ENCODE results near the gene TRAF6. TPM values are rescaled to one million over a fixed set of nuclear protein-coding genes. Genes with fewer than 3 reads are reported as not detected.

Gene TRAF6
- total and polyA plus RNA-seq, 2 experiments from 2014 or later, result 4.2 to 10.5 TPM

GRCh38 chr11:36441610-36442208, 68.4 kb downstream of the TRAF6 start:
- Histone ChIP-seq H4K20me1 (replicated peaks; ENCODE audit: insufficient read depth) (no peaks in the 10 kb centered on the region; the same call in 1 of the 2 replicates), H3K79me2 (replicated peaks; ENCODE audit: insufficient read depth) (no peaks in the 10 kb centered on the region), H3K4me2 (no peak overlapping the region), H3K4me1 (ENCODE audit: insufficient read depth) (no peaks in the 10 kb centered on the region), H3K9me2 (ENCODE audit: insufficient read depth) (no peaks in the 10 kb centered on the region), H3K27me3 (ENCODE audit: insufficient read depth) (no peaks in the 10 kb centered on the region), H3F3A (replicated peaks; ENCODE audit: low read depth) (no peaks in the 10 kb centered on the region), H3K36me3 (ENCODE audit: insufficient read depth) (no peaks in the 10 kb centered on the region), H3K4me3 (no peak overlapping the region), H2AFZ (no peak overlapping the region), H3K27ac (ENCODE audit: low read depth) (no peak overlapping the region)
- no peak for DNase-seq (ENCODE audit: low spot score)
- ATAC-seq, result no peak
- Mint-ChIP-seq H3K27ac (no peak overlapping the region), H3K4me1 (no peaks in the 10 kb centered on the region), H3K4me3 (no peak overlapping the region), H3K36me3 (ENCODE audit: low read depth) (peaks cover 15% of the 10 kb centered on the region), H3K9me3 (peaks cover 5% of the 10 kb centered on the region; the same call in 2 of the 3 replicates), H3K27me3 (ENCODE audit: insufficient read depth, low read depth, poor library complexity) (peaks cover 2% of the 10 kb centered on the region)
- TF ChIP-seq CTCF (conservative IDR thresholded peaks at IDR 0.05; ENCODE audit: low read depth in 2 of 2) (no peak), ZNF462 (CRISPR knock-in tag; IDR thresholded peaks at IDR 0.05) (no peak)

DNA sequence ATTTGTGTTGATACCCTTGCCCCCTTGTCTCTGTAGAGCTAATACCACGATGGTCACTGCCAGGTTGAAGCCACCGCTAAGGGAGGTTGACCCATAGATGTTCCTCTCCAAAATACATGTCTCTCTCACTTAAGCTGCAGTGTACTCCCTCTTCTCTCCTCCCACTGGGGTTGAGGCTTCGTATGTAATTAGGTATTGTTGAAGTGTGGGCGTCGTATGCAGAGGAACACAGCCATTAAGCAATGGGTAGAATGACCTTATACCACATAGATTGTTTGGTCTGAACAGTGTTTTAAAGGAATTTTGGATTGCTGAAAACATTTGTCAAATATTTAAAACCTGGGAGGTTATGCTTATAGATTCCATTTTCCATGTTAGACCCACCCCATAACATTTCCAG, 71.9 kb downstream of the TRAF6 start:
- Histone ChIP-seq H3K27ac (ENCODE audit: low read depth) (no peak overlapping the region), H3K79me2 (replicated peaks; ENCODE audit: insufficient read depth) (no peaks in the 10 kb centered on the region), H2AFZ (no peak overlapping the region), H3K27me3 (ENCODE audit: insufficient read depth) (no peaks in the 10 kb centered on the region), H3K9me2 (ENCODE audit: insufficient read depth) (no peaks in the 10 kb centered on the region), H3K4me2 (no peak overlapping the region), H4K20me1 (replicated peaks; ENCODE audit: insufficient read depth) (no peaks in the 10 kb centered on the region; the same call in 1 of the 2 replicates), H3F3A (replicated peaks; ENCODE audit: low read depth) (no peaks in the 10 kb centered on the region), H3K4me1 (ENCODE audit: insufficient read depth) (no peaks in the 10 kb centered on the region), H3K4me3 (no peak overlapping the region), H3K36me3 (ENCODE audit: insufficient read depth) (no peaks in the 10 kb centered on the region)
- Mint-ChIP-seq H3K27ac (no peak overlapping the region), H3K36me3 (ENCODE audit: low read depth) (peaks cover 14% of the 10 kb centered on the region), H3K4me1 (no peaks in the 10 kb centered on the region), H3K4me3 (no peak overlapping the region), H3K27me3 (ENCODE audit: insufficient read depth, low read depth, poor library complexity) (peaks cover 6% of the 10 kb centered on the region), H3K9me3 (peaks cover 5% of the 10 kb centered on the region)
- DNase-seq (ENCODE audit: low spot score), result no peak
- no peak for ATAC-seq
- TF ChIP-seq NANOG (IDR thresholded peaks at IDR 0.05; ENCODE audit: borderline replicate concordance), result no peak
- no peak for TF ChIP-seq ZNF462 (CRISPR knock-in tag; IDR thresholded peaks at IDR 0.05)

Measured in GM23338 (cell line).